ENCODE data around the gene CRIP1. TPM values are rescaled to one million over a fixed set of nuclear protein-coding genes. Genes with fewer than 3 reads are reported as not detected.

The CRIP1 gene
- total RNA-seq, 4 donors from 2014 or later: 33.8 to 239 (median 37.8) TPM

DNA sequence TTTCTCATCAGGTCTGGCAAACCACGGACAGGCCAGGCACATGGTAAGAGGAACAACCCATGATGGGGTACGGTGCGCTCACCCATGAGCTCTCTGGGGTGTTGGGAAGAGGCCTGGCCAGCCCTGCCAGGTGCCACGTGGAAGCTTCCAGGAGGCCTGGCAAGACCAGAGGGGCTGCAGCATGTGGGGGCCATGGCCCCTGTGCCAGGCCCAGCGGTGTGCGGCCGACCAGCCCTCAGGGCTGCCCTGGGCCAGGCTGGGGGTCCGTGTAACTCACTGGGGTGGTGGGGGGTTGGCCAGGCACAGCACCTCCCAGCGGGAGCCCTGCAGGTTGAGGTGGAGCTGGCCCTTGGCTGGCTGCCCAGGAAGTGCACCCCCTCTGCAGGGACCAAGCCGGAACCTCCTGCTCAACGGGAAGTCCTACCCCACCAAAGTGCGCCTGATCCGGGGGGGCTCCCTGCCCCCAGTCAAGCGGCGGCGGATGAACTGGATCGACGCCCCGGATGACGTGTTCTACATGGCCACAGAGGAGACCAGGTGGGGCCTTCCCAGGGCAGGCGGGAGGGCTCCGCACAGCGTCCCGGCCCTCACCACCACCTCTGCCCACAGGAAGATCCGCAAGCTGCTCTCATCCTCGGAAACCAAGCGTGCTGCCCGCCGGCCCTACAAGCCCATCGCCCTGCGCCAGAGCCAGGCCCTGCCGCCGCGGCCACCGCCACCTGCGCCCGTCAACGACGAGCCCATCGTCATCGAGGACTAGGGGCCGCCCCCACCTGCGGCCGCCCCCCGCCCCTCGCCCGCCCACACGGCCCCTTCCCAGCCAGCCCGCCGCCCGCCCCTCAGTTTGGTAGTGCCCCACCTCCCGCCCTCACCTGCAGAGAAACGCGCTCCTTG is 17.0 kb upstream of the CRIP1 start:
- peaks cover 0 to 51% (median 0%) of the 10 kb centered on the region in 3 donors for H3K36me3 ChIP-seq
- H3K4me1 ChIP-seq: peaks cover 0 to 19% (median 10%) of the 10 kb centered on the region in 4 donors
- no peak overlapping the region for H3K27ac ChIP-seq
- no peaks in the 10 kb centered on the region for H3K9me3 ChIP-seq
- H3K27me3 ChIP-seq: peaks cover 0 to 8% of the 10 kb centered on the region in 2 donors
- H3K4me3 ChIP-seq: no peak overlapping the region
- DNase-seq: no peak
- no peak for TF ChIP-seq POLR2A (IDR thresholded peaks at IDR 0.05)

DNA sequence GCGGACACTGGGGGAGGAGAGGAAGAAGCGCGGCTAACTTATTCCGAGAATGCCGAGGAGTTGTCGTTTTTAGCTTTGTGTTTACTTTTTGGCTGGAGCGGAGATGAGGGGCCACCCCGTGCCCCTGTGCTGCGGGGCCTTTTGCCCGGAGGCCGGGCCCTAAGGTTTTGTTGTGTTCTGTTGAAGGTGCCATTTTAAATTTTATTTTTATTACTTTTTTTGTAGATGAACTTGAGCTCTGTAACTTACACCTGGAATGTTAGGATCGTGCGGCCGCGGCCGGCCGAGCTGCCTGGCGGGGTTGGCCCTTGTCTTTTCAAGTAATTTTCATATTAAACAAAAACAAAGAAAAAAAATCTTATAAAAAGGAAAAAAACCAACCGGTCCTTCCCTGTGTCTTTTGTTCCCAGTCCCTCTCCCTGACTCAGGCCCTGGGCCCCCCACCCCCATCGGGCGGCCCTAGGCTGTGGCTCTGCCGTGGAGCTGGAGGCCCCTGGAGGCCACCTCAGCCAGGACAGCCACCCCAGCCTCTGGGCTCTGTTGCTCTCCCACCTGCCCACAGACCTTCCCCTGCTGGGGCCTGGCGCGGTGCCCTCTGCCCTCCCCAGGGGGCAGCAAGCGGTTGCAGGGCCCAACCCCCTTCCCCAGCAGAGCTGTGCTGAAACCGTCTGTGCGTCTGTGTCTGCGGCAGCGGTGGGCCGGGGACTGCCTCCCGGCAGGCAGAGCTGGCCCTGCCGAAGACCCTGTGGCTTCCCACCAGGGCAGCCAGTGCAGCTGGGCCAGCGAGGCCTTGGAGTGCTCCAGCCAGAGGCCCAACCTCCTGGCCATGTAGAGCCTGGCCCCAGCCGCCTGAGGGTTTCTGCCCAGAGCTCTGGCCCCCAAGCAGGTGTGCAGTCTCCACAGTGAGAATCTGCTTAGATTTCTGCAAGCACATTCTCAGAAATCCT is 16.1 kb upstream of the CRIP1 start:
- no peak for DNase-seq
- no peaks in the 10 kb centered on the region for H3K9me3 ChIP-seq
- TF ChIP-seq, protein P1, sequence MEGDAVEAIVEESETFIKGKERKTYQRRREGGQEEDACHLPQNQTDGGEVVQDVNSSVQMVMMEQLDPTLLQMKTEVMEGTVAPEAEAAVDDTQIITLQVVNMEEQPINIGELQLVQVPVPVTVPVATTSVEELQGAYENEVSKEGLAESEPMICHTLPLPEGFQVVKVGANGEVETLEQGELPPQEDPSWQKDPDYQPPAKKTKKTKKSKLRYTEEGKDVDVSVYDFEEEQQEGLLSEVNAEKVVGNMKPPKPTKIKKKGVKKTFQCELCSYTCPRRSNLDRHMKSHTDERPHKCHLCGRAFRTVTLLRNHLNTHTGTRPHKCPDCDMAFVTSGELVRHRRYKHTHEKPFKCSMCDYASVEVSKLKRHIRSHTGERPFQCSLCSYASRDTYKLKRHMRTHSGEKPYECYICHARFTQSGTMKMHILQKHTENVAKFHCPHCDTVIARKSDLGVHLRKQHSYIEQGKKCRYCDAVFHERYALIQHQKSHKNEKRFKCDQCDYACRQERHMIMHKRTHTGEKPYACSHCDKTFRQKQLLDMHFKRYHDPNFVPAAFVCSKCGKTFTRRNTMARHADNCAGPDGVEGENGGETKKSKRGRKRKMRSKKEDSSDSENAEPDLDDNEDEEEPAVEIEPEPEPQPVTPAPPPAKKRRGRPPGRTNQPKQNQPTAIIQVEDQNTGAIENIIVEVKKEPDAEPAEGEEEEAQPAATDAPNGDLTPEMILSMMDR (IDR thresholded peaks at IDR 0.05): no peak
- no peak for TF ChIP-seq POLR2A (IDR thresholded peaks at IDR 0.05)
- peaks cover 0 to 41% (median 0%) of the 10 kb centered on the region in 3 donors for H3K36me3 ChIP-seq
- H3K4me3 ChIP-seq: no peak overlapping the region
- peaks cover 0 to 28% (median 19%) of the 10 kb centered on the region in 4 donors for H3K4me1 ChIP-seq
- peaks cover 0 to 17% of the 10 kb centered on the region in 2 donors for H3K27me3 ChIP-seq
- peak overlapping the region in 1 of 4 donors; percentile 12 for H3K27ac ChIP-seq

DNA sequence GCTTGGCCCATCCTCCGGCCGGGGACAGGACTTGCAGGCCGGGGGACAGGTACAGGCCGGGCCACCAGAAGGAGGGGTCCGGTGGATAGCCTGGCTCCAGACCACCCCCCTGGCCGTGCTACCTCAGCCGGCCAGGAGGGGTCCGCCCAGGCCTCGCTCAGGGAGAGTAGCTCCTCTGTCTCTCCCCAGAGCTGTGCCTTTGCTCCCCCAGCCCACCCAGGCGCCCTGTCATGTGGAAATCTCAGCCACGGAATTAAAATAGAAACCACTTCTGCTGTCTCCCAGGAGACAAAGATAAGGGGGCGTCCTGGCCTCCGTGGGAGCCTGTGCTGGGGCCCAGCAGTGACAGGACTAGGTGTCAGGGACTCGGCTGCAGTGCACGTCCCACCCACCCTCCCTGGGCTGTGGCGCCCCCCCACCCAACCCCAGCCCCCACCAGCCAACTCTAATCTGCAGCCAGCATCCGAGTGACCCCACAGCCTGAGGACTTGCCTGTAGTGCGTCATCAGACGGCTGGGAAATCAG is 15.3 kb upstream of the CRIP1 start:
- DNase-seq: no peak
- Histone ChIP-seq H3K4me1 (peaks cover 0 to 35% (median 22%) of the 10 kb centered on the region in 4 donors), H3K27ac (peak overlapping the region in 1 of 4 donors; percentile 89), H3K4me3 (no peak overlapping the region), H3K36me3 (peaks cover 0 to 34% (median 0%) of the 10 kb centered on the region in 3 donors), H3K9me3 (no peaks in the 10 kb centered on the region), H3K27me3 (peaks cover 0 to 24% of the 10 kb centered on the region in 2 donors)
- TF ChIP-seq, protein P1 (IDR thresholded peaks at IDR 0.05): no peak
- no peak for TF ChIP-seq POLR2A (IDR thresholded peaks at IDR 0.05)

DNA sequence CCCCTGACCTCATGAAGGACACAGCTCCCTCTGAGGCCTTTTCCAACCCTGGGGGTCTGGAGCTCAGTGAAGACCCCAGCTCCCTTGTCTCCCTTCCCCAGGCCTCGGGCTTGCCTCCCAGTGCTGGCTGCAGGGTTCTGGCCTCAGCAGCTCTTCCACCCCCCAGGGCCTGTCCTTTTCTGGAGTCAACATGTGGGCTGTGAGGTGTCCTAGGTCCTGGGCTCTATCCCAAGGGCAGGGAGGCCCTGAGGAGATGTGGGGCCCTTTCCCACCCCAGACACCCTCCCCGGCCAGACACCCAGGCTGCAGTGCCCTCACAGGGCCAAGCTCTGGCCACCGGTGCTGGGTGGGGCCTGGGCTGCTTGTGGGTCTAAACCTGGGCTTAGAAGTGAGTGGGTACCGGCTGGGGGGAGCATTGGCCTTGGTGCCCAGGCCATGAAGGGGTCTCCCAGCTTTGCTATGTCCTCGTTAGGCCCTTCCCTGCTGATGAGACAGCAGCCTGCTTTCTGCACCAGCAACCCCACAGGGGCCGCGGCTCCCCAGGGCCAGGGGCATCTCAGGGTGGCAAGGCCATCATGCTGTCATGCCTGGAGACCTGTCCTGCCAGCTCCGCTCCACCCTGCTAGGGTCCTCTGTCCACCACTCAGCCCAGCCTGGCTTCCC is 14.7 kb upstream of the CRIP1 start:
- Histone ChIP-seq H3K36me3 (peaks cover 0 to 28% (median 0%) of the 10 kb centered on the region in 3 donors), H3K27me3 (peaks cover 0 to 25% of the 10 kb centered on the region in 2 donors), H3K9me3 (no peaks in the 10 kb centered on the region), H3K4me1 (peaks cover 0 to 41% (median 25%) of the 10 kb centered on the region in 4 donors), H3K27ac (peak overlapping the region in 2 of 4 donors; percentile 12 to 89), H3K4me3 (no peak overlapping the region)
- DNase-seq: no peak
- TF ChIP-seq, protein P1 (IDR thresholded peaks at IDR 0.05): no peak
- TF ChIP-seq POLR2A (IDR thresholded peaks at IDR 0.05): no peak

DNA sequence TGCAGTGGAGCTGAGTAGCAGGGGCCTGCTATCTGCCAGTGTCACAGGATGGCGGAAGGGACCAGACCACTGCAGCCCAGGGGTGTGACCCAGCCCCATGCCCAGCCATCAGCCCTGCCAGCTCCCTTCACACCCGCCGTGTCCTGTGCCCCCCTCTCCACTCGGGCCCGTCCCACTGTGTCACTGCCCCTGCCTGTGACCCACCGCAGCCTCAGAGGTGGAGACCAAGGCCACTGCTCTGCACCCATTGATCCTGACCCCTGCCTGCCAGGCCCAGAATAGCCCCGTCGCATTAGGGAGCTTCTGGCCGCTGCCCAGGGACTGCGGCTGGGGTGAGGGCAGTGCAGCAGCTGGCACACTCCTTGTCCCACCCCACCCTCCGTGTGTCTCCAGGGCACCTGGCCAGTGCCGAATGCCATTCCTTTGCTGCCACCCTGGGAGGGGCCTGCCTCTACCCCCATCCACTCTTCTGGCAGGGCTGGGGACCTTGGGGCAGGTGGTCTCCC is 14.1 kb upstream of the CRIP1 start:
- peaks cover 0 to 23% (median 0%) of the 10 kb centered on the region in 3 donors for H3K36me3 ChIP-seq
- no peak for TF ChIP-seq POLR2A (IDR thresholded peaks at IDR 0.05)
- TF ChIP-seq, protein P1 (IDR thresholded peaks at IDR 0.05): no peak
- peaks cover 0 to 25% of the 10 kb centered on the region in 2 donors for H3K27me3 ChIP-seq
- H3K9me3 ChIP-seq: no peaks in the 10 kb centered on the region
- no peak for DNase-seq
- no peak overlapping the region for H3K4me3 ChIP-seq
- peak overlapping the region in 2 of 4 donors; percentile 12 to 89 for H3K27ac ChIP-seq
- peaks cover 0 to 45% (median 25%) of the 10 kb centered on the region in 4 donors for H3K4me1 ChIP-seq
